ENCODE results near the gene MON2. TPM values are rescaled to one million over a fixed set of nuclear protein-coding genes. Genes with fewer than 3 reads are reported as not detected.

MON2 gene
- total and polyA plus RNA-seq, 2 of the 13 experiments (the other 11 are each of a cell fraction or from before 2014, with no cell fraction given): 10.5 to 24.8 TPM

- TF ChIP-seq BCL3 (CRISPR knock-in tag; IDR thresholded peaks at IDR 0.05): peak; percentile 85
- TF ChIP-seq ZNF564 (CRISPR knock-in tag; IDR thresholded peaks at IDR 0.05): peak; percentile 30; the same call in 1 of the 2 replicates
- peak; percentile 78; the same call in 1 of the 2 replicates for TF ChIP-seq ZNF746 (CRISPR knock-in tag; IDR thresholded peaks at IDR 0.05)
- no peak for TF ChIP-seq RARG (CRISPR knock-in tag; IDR thresholded peaks at IDR 0.05; ENCODE audit: low read depth)
- no peak; the same call in 1 of the 2 replicates for TF ChIP-seq ZNF713 (CRISPR knock-in tag; IDR thresholded peaks at IDR 0.05)
- peak; percentile 39; the same call in 1 of the 2 replicates for TF ChIP-seq SOX13 (IDR thresholded peaks at IDR 0.05)
- TF ChIP-seq SOX13 (CRISPR knock-in tag; conservative IDR thresholded peaks at IDR 0.05 in 1 of 2, IDR thresholded peaks at IDR 0.05 in 1 of 2): peak in 1 of 2 experiments; percentile 11; a peak in 1 of 4 replicates
- TF ChIP-seq ZNF337 (CRISPR knock-in tag; IDR thresholded peaks at IDR 0.05; ENCODE audit: borderline replicate concordance, low read depth): no peak
- no peak; the same call in 1 of the 2 replicates for TF ChIP-seq HOXA9 (CRISPR knock-in tag; IDR thresholded peaks at IDR 0.05; ENCODE audit: borderline replicate concordance)
- TF ChIP-seq ZNF382 (CRISPR knock-in tag; IDR thresholded peaks at IDR 0.05; ENCODE audit: borderline replicate concordance): no peak
- peak; percentile 17; the same call in 1 of the 2 replicates for TF ChIP-seq ZNF788 (CRISPR knock-in tag; IDR thresholded peaks at IDR 0.05; ENCODE audit: borderline replicate concordance)
- TF ChIP-seq ZBTB7A (CRISPR knock-in tag; IDR thresholded peaks at IDR 0.05): peak; percentile 79
- TF ChIP-seq TMF1 (CRISPR knock-in tag; IDR thresholded peaks at IDR 0.05; ENCODE audit: low read depth): 0 out of 2 replicates have a peak, but pooled peaks have one; percentile 5
- TF ChIP-seq ZNF263 (CRISPR knock-in tag; IDR thresholded peaks at IDR 0.05): no peak
- TF ChIP-seq ZBTB34 (CRISPR knock-in tag; IDR thresholded peaks at IDR 0.05): peak; percentile 18; the same call in 1 of the 2 replicates
- 0 out of 2 replicates have a peak, but pooled peaks have one; percentile 30 for TF ChIP-seq ZNF740 (CRISPR knock-in tag; IDR thresholded peaks at IDR 0.05)
- TF ChIP-seq ZNF510 (CRISPR knock-in tag; IDR thresholded peaks at IDR 0.05; ENCODE audit: low read depth): no peak
- TF ChIP-seq KLF13 (CRISPR knock-in tag; IDR thresholded peaks at IDR 0.05): 0 out of 2 replicates have a peak, but pooled peaks have one; percentile 42
- TF ChIP-seq ZNF660 (CRISPR knock-in tag; IDR thresholded peaks at IDR 0.05; ENCODE audit: borderline replicate concordance, low read depth): no peak
- TF ChIP-seq PREB (CRISPR knock-in tag; IDR thresholded peaks at IDR 0.05): 0 out of 2 replicates have a peak, but pooled peaks have one; percentile 51
- TF ChIP-seq ATF7-NPFF (CRISPR knock-in tag; IDR thresholded peaks at IDR 0.05; ENCODE audit: low read depth): peak; percentile 72; the same call in 1 of the 2 replicates
- TF ChIP-seq SALL2 (CRISPR knock-in tag; IDR thresholded peaks at IDR 0.05): peak; percentile 70
- TF ChIP-seq FOXJ3 (CRISPR knock-in tag; IDR thresholded peaks at IDR 0.05; ENCODE audit: borderline replicate concordance): peak; percentile 65; the same call in 1 of the 2 replicates
- no peak for TF ChIP-seq ZNF432 (CRISPR knock-in tag; IDR thresholded peaks at IDR 0.05; ENCODE audit: borderline replicate concordance)
Measured at GRCh38 chr12:62602255-62603060, 135.8 kb downstream of the MON2 start (continued).
